Liver (tissue), 9 donors: ENCODE results near the gene TTC39C. TPM values are rescaled to one million over a fixed set of nuclear protein-coding genes. Genes with fewer than 3 reads are reported as not detected.

Source experiments
- DNase-seq: peaks from one replicate; pipeline ENCODE4 v3.0.0-alpha.2; 2017; ENCODE audit warnings: low spot score
- H3K27ac ChIP-seq, 2 donors: one replicate each; pipeline ENCODE4 v1.7.0; 2013; ENCODE audit warnings: inconsistent platforms in 2 of 2, low read length in 2 of 2, control low read depth in 1 of 2, low read depth in 1 of 2, mild to moderate bottlenecking in 1 of 2
- H3K27me3 ChIP-seq, 4 donors: one replicate each; pipeline versions ENCODE4 v1.6.1 to v1.7.0; 2013; ENCODE audit warnings: low read length in 3 of 4, inconsistent platforms in 1 of 4, mild to moderate bottlenecking in 1 of 4, moderate library complexity in 1 of 4; ENCODE audit not compliant: control insufficient read depth in 4 of 4, insufficient read depth in 4 of 4
- H3K36me3 ChIP-seq, 4 donors: one replicate each; pipeline versions ENCODE4 v1.6.1 to v1.7.0; 2013; ENCODE audit warnings: low read length in 3 of 4, mild to moderate bottlenecking in 3 of 4, low read depth in 1 of 4, moderate library complexity in 1 of 4; ENCODE audit not compliant: control insufficient read depth in 4 of 4, insufficient read depth in 3 of 4
- H3K4me1 ChIP-seq, 4 donors: one replicate each; pipeline versions ENCODE4 v1.6.1 to v1.7.0; 2013; ENCODE audit warnings: low read length in 3 of 4, mild to moderate bottlenecking in 3 of 4, moderate library complexity in 1 of 4; ENCODE audit not compliant: control insufficient read depth in 4 of 4, insufficient read depth in 4 of 4
- H3K4me3 ChIP-seq, 3 donors: one replicate each; pipeline versions ENCODE4 v1.6.1 to v1.7.0; 2013; ENCODE audit warnings: low read length in 3 of 3, control low read depth in 1 of 3, low read depth in 1 of 3, mild to moderate bottlenecking in 1 of 3
- H3K9ac ChIP-seq, 2 donors: one replicate each; pipeline ENCODE4 v1.7.0; 2013; ENCODE audit warnings: low read length in 2 of 2, mild to moderate bottlenecking in 2 of 2, moderate library complexity in 2 of 2, control low read depth in 1 of 2, low read depth in 1 of 2
- H3K9me3 ChIP-seq, 4 donors: one replicate each; pipeline versions ENCODE4 v1.6.1 to v1.7.0; 2013; ENCODE audit warnings: low read length in 3 of 4; ENCODE audit not compliant: control insufficient read depth in 4 of 4
- ATF3 ChIP-seq: IDR thresholded peaks from 2 replicates; pipeline ENCODE4 v1.6.1; 2016; ENCODE audit warnings: antibody characterized with exemption
- CTCF ChIP-seq: fragments of 150-350 bp; IDR thresholded peaks from 2 replicates; pipeline ENCODE4 v1.5.1; 2017; ENCODE audit warnings: improper control_type of control experiment, low read depth, low read length; ENCODE audit not compliant: missing input control
- EGR1 ChIP-seq, 2 donors: IDR thresholded peaks; 2 replicates each; pipeline ENCODE4 v1.6.1; 2016 to 2018; ENCODE audit warnings: antibody characterized with exemption in 2 of 2, low read depth in 2 of 2
- FOXA1 ChIP-seq: IDR thresholded peaks from 2 replicates; pipeline ENCODE4 v1.6.1; 2016; ENCODE audit warnings: antibody characterized with exemption
- FOXA2 ChIP-seq: IDR thresholded peaks from 2 replicates; pipeline ENCODE4 v1.6.1; 2016; ENCODE audit warnings: antibody characterized with exemption
- GABPA ChIP-seq, 2 donors: IDR thresholded peaks in 1 of 2; conservative IDR thresholded peaks in 1 of 2; 2 replicates each; pipeline ENCODE4 v1.6.1; 2016; ENCODE audit warnings: antibody characterized with exemption in 2 of 2, mild to moderate bottlenecking in 1 of 2, moderate library complexity in 1 of 2
- HNF4A ChIP-seq, 2 donors: conservative IDR thresholded peaks; 2 replicates each; pipeline ENCODE4 v1.6.1; 2016; ENCODE audit warnings: antibody characterized with exemption in 2 of 2, mild to moderate bottlenecking in 2 of 2
- HNF4G ChIP-seq: IDR thresholded peaks from 2 replicates; pipeline ENCODE4 v1.6.1; 2016; ENCODE audit warnings: antibody characterized with exemption
- JUND ChIP-seq, 2 donors: IDR thresholded peaks; 2 replicates each; pipeline ENCODE4 v1.6.1; 2016; ENCODE audit warnings: antibody characterized with exemption in 2 of 2
- MAX ChIP-seq: IDR thresholded peaks from 2 replicates; pipeline ENCODE4 v1.6.1; 2016; ENCODE audit warnings: antibody characterized with exemption
- NR2F2 ChIP-seq: IDR thresholded peaks from 2 replicates; pipeline ENCODE4 v1.6.1; 2016; ENCODE audit warnings: antibody characterized with exemption
- RAD21 ChIP-seq, 2 donors: IDR thresholded peaks; 2 replicates each; pipeline ENCODE4 v1.6.1; 2016; ENCODE audit warnings: antibody characterized with exemption in 2 of 2, mild to moderate bottlenecking in 2 of 2
- REST ChIP-seq: IDR thresholded peaks from 2 replicates; pipeline ENCODE4 v1.6.1; 2016; ENCODE audit warnings: antibody characterized with exemption, mild to moderate bottlenecking
- RXRA ChIP-seq, 2 donors: IDR thresholded peaks; 2 replicates each; pipeline ENCODE4 v1.6.1; 2017 to 2018; ENCODE audit warnings: antibody characterized with exemption in 2 of 2, mild to moderate bottlenecking in 1 of 2
- SP1 ChIP-seq: IDR thresholded peaks from 2 replicates; pipeline ENCODE4 v1.6.1; 2018; ENCODE audit warnings: antibody characterized with exemption, mild to moderate bottlenecking
- TAF1 ChIP-seq: conservative IDR thresholded peaks from 2 replicates; pipeline ENCODE4 v1.6.1; 2016; ENCODE audit warnings: antibody characterized with exemption, mild to moderate bottlenecking
- YY1 ChIP-seq: IDR thresholded peaks from 2 replicates; pipeline ENCODE4 v1.6.1; 2016; ENCODE audit warnings: antibody characterized with exemption, mild to moderate bottlenecking
- ZBTB33 ChIP-seq: IDR thresholded peaks from 2 replicates; pipeline ENCODE4 v1.6.1; 2016; ENCODE audit warnings: antibody characterized with exemption
- WGBS: extraction: QIAGEN DNeasy Blood & Tissue Kit; methylation state at CpG from one replicate; pipeline ENCODE4 v1.1.7; 2013; 5-methylcytosine and 5-hydroxymethylcytosine counted together
- polyA plus RNA-seq, 2 donors: library from polyadenylated mRNA; stranded (reverse) in 1 of 2; unstranded in 1 of 2; fragments of 200-250 nt in 1 of 2; fragments of >200 nt in 1 of 2; fragmentation: Nextera tagmentation in 1 of 2; extraction: Ambion mirVana in 1 of 2; gene quantifications; one replicate each; pipeline versions ENCODE4 v1.2.1 to v1.2.3, GENCODE V29; 2013 to 2015
- total RNA-seq, 2 donors: library from RNA; depleted of rRNA; stranded (reverse); fragments of >200 nt; gene quantifications; one replicate each; pipeline ENCODE4 v1.2.3, GENCODE V29; 2014
- donor health status: healthy.
- donor health status: healthy.
- donor health status: healthy.
- donor health status: healthy.
- donor health status: healthy.

Gene TTC39C
- total and polyA plus RNA-seq, 4 donors: 22.8 to 55.1 (median 38.6) TPM

GRCh38 chr18:24002479-24002878 lies 12.1 kb upstream of the TTC39C start:
- Histone ChIP-seq H3K9me3 (no peaks in the 10 kb centered on the region), H3K36me3 (no peaks in the 10 kb centered on the region), H3K4me3 (no peak overlapping the region), H3K9ac (no peak overlapping the region), H3K27ac (no peak overlapping the region), H3K27me3 (no peaks in the 10 kb centered on the region), H3K4me1 (peaks cover 2 to 17% (median 10%) of the 10 kb centered on the region in 4 donors)
- 82% methylated on average over 3 of the region's 3 CpGs for WGBS
- TF ChIP-seq JUND (IDR thresholded peaks at IDR 0.05): no peak
- DNase-seq: no peak

GRCh38 chr18:24003288-24003687 lies 11.3 kb upstream of the TTC39C start:
- Histone ChIP-seq H3K9ac (no peak overlapping the region), H3K4me3 (no peak overlapping the region), H3K4me1 (peaks cover 2 to 17% (median 10%) of the 10 kb centered on the region in 4 donors), H3K27ac (no peak overlapping the region), H3K36me3 (no peaks in the 10 kb centered on the region), H3K9me3 (no peaks in the 10 kb centered on the region), H3K27me3 (no peaks in the 10 kb centered on the region)
- TF ChIP-seq YY1 (no peak), REST (no peak), FOXA2 (no peak), MAX (no peak), GABPA (IDR thresholded peaks at IDR 0.05 in 1 of 2, conservative IDR thresholded peaks at IDR 0.05 in 1 of 2) (no peak), EGR1 (IDR thresholded peaks at IDR 0.05; ENCODE audit: low read depth in 2 of 2) (no peak), HNF4G (no peak), TAF1 (no peak), NR2F2 (no peak), HNF4A (conservative IDR thresholded peaks at IDR 0.05) (no peak), ATF3 (no peak), JUND (IDR thresholded peaks at IDR 0.05) (no peak), CTCF (no peak), ZBTB33 (no peak), FOXA1 (no peak), SP1 (no peak), RXRA (IDR thresholded peaks at IDR 0.05) (no peak), RAD21 (IDR thresholded peaks at IDR 0.05) (no peak)
- WGBS: 90% methylated on average over 3 of the region's 3 CpGs
- DNase-seq: no peak
